ENCODE results near the gene PRDM9.
"Not testable (repeated sequence)": the region's sequence is repeated elsewhere in the genome, so short reads cannot be mapped to it uniquely, and the experiment has no call there.

Gene PRDM9

GRCh38 chr5:23507278-23507685 is at the start of gene PRDM9:
TSS of gene PRDM9 (plus strand) at chr5:23507609. CDS start at chr5:23509034, 1,425 bp downstream.
- H3K4me3 ChIP-seq (ENCODE audit: low read depth, low read length): peak within 1 kb of the TSS; percentile 20

GRCh38 chr5:23457780-23458179 is 49.6 kb upstream of the PRDM9 start:
- no peak for DNase-seq (ENCODE audit: low read depth)
- H3K4me3 ChIP-seq (ENCODE audit: low read depth, low read length): no peak overlapping the region

More at GRCh38 chr5:23507278-23507685, at the start of gene PRDM9:
- peak; percentile 20 for DNase-seq (ENCODE audit: low read depth)

DNA sequence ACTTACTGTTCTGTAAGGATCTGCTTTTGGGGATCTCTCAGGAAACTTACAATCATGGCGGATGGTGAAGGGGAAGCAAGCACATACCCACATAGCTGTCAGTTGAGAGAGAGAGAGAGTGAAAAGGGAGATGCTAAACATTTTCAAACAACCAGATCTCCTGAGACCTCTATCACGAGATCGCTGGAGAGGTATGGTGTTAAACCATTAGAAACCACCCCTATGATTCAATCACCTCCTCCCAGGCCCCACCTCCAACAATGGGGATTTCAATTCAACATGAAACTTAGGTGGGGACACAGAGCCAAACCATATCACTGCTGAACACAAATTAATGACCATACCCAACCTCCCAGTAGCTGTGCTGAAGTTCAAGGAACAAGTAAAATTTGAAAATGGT is 48.2 kb upstream of the PRDM9 start:
- DNase-seq (ENCODE audit: low read depth): no peak
- H3K4me3 ChIP-seq (ENCODE audit: low read depth, low read length): no peak overlapping the region

- H3K4me3 ChIP-seq (ENCODE audit: low read depth, low read length): no peak overlapping the region
- DNase-seq (ENCODE audit: low read depth): no peak
Measured at GRCh38 chr5:23461576-23461975, 45.8 kb upstream of the PRDM9 start.

DNA sequence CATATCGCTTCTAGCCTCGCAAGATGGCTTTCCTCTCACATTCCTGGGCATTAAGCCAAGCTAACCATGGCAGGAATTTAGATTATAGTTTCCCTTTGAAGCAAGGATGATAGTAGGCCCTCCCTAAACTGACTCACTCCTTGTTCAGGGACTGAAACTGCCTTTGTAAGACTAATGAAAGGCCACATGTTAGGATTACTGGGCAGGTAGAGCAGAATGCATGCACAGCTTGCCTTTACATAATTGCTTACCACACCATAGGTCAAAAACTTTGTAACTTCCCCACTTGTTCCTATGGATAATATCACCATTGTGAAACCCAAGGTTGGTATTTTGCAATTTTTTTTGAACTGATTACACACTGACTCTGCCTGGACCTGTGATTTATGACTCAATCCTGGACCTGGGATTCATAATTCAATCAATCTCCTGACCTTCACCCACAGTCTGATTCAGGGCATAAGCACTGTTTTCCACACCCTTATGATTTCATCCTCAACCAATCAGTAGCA is 41.0 kb upstream of the PRDM9 start:
- peak; percentile 20 for DNase-seq (ENCODE audit: low read depth)
- H3K4me3 ChIP-seq (ENCODE audit: low read depth, low read length): no peak overlapping the region

- no peak overlapping the region for H3K4me3 ChIP-seq (ENCODE audit: low read depth, low read length)
Measured at GRCh38 chr5:23468658-23469057, 38.8 kb upstream of the PRDM9 start.

GRCh38 chr5:23473915-23474314 is 33.5 kb upstream of the PRDM9 start:
- no peak overlapping the region for H3K4me3 ChIP-seq (ENCODE audit: low read depth, low read length)
- DNase-seq (ENCODE audit: low read depth): no peak

More at GRCh38 chr5:23468658-23469057, 38.8 kb upstream of the PRDM9 start:
- DNase-seq (ENCODE audit: low read depth): no peak

DNA sequence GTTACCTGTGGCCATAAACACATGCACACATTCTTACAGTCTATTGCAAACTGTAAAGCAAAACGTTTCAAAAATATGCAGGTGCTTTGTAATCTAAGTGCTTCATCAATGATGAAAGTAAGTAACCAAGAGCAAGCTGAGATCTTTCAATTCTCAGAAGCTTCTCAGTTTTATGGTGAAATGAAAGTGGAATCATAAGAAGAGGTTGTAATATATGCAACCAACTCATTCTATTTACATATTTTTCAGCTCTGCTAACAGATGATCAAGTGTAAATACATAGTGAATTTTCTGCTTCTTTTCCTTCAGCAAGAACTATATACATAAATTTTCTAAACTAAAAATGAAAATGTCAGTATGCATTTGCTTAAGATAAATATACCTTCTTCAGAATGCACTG is 33.1 kb upstream of the PRDM9 start:
- no peak for DNase-seq (ENCODE audit: low read depth)
- no peak overlapping the region for H3K4me3 ChIP-seq (ENCODE audit: low read depth, low read length)

GRCh38 chr5:23476580-23476979 is 30.8 kb upstream of the PRDM9 start:
- DNase-seq (ENCODE audit: low read depth): no peak
- no peak overlapping the region for H3K4me3 ChIP-seq (ENCODE audit: low read depth, low read length)

GRCh38 chr5:23482642-23483041 is 24.8 kb upstream of the PRDM9 start:
- no peak for DNase-seq (ENCODE audit: low read depth)
- no peak overlapping the region for H3K4me3 ChIP-seq (ENCODE audit: low read depth, low read length)

- no peak for DNase-seq (ENCODE audit: low read depth)
- H3K4me3 ChIP-seq (ENCODE audit: low read depth, low read length): no peak overlapping the region
Measured at GRCh38 chr5:23483090-23483489, 24.3 kb upstream of the PRDM9 start.

DNA sequence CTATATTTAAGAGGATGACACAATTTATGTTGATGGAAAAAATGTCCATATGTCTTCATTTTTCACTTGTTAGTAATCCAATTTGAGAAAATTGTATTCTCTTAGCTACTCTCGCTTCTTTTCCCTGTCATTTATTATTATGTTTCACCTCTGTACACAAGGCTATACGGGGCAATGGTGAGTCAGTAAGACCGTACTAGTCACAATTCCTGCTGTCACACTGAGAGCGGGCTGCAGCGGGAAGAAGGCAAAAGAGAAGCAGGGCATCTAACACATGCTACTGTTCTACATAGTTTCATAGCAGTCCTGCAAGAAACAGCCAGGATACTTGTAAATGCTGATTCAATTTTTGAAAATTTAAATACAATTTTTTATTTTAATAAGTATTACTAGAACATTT is 23.3 kb upstream of the PRDM9 start:
- no peak overlapping the region for H3K4me3 ChIP-seq (ENCODE audit: low read depth, low read length)
- no peak for DNase-seq (ENCODE audit: low read depth)

- DNase-seq (ENCODE audit: low read depth); H3K4me3 ChIP-seq (ENCODE audit: low read depth, low read length): not testable (repeated sequence)
Measured at GRCh38 chr5:23486227-23486626, 21.2 kb upstream of the PRDM9 start.

GRCh38 chr5:23490993-23491392 is 16.4 kb upstream of the PRDM9 start:
- DNase-seq (ENCODE audit: low read depth): no peak
- H3K4me3 ChIP-seq (ENCODE audit: low read depth, low read length): no peak overlapping the region

DNA sequence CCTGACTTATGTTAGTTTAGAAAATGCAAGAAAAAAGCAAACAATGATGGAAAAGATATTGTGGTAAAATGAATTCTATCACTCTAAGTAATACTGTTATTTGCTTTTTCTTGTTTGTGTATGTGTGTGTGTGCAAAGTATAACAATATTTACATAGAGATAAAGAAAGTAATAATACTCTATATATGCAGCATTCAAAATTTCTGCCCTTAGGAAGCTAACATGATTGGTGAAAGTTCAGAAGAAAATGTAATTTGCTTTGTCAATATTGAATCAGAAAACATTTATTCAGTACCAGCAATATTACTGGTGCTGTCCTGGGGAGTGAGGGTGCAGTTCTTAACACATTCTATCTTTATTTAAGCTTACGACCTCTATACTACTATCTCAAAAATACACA is 12.9 kb upstream of the PRDM9 start:
- DNase-seq (ENCODE audit: low read depth): no peak
- no peak overlapping the region for H3K4me3 ChIP-seq (ENCODE audit: low read depth, low read length)

- no peak overlapping the region for H3K4me3 ChIP-seq (ENCODE audit: low read depth, low read length)
- DNase-seq (ENCODE audit: low read depth): no peak
Measured at GRCh38 chr5:23496576-23496975, 10.8 kb upstream of the PRDM9 start.

DNA sequence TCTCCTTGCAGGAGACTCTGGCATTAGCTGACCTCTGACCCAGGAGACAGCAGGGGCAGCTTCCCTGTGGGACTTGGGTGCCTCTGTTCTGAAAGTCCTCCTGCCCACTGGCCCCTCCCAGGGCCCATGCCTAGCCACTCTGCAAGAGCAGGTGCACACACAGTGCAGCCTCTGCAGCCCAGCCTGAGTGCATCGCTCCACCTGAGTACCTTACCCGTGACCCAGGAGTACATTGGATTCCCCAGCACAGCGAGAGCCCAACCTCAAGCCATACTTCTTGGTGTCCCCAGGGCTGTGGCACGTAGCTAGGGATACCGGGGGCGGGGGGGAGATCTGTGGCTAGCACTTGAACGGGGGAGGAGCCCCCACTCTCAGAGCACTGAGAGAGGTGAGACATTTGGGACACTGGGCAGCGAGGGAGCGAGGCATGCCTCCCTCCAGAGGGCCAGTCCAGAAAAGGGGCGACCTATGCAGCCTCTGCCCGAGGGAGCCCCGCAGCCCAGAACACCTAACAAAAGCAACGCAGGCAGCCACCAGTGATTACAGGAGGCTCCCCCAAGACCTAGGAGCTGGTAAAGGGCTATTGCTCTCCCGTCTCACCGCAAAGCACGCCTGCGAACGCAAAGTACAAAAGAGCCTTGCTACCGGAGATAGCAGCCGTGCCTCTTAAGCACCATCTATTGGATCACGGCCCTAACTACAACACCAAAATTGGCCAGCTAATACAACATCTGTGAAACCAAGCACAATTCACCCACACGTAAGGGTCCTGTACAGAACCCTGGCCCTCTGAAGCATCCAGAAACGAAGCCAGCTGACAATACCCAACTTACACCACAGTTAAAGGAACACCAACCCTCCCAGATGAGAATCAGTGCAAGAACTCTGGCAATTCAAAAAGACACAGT is 826 bp upstream of the PRDM9 start:
- no peak for DNase-seq (ENCODE audit: low read depth)
- peak overlapping the region; percentile 20 for H3K4me3 ChIP-seq (ENCODE audit: low read depth, low read length)

DNA sequence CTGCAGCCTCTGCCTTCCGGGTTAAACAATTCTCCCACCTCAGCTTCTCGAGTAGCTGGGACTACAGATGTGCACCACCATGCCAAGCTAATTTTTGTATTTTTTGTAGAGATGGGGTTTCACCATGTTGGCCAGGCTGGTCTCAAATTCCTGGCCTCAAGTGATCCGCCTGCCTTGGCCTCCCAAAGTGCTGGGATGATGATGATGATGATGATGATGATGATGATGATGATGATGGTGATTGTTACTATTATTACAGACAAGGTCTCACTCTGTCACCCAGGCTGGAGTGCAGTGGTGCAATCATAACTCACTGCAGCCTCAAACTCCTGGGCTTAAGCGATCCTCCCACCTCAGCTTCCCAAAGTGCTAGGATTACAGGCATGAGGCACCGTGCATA is 3.0 kb downstream of the PRDM9 start:
- not testable (repeated sequence) for DNase-seq (ENCODE audit: low read depth)

GRCh38 chr5:23522553-23522952 is 15.1 kb downstream of the PRDM9 start:
- no peak for DNase-seq (ENCODE audit: low read depth)
- no peak overlapping the region for H3K4me3 ChIP-seq (ENCODE audit: low read depth, low read length)

More for the DNA sequence above, 3.0 kb downstream of the PRDM9 start:
- not testable (repeated sequence) for H3K4me3 ChIP-seq (ENCODE audit: low read depth, low read length)

DNA sequence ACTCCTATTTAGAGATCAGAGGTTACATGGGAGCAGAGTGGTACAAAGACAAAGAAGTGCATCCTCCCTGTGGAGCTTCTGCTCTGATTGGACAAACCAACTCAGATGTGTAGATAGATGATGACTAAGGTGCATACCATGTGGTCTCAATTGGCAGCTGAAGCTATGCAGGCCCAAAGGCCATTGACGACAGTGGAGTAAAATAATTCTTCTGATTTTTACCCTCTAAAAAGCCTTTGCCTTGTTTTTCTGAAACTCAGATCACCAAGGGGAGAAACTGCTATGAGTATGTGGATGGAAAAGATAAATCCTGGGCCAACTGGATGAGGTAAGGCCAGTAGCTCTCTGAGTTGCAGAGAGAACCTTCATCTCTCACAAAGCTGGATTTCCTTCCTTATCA is 15.6 kb downstream of the PRDM9 start:
- H3K4me3 ChIP-seq (ENCODE audit: low read depth, low read length): no peak overlapping the region
- DNase-seq (ENCODE audit: low read depth): no peak

DNA sequence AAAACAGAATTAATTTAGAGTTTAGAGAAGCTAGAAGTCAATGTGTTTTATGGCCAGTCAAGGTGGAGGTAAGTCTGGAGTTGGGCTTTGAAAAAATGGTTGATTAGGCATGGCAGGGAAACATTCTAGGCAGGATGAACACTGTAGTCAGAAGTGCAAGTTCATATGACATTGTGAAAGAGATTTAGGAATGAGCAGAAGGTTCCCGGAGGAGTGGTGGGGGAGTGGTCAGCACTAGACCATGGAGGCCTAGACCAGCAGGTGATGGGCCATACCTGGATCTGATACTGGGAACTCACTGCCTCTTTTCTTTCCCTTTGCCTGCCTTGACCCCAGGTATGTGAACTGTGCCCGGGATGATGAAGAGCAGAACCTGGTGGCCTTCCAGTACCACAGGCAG is 16.6 kb downstream of the PRDM9 start:
- no peak for DNase-seq (ENCODE audit: low read depth)
- no peak overlapping the region for H3K4me3 ChIP-seq (ENCODE audit: low read depth, low read length)
